Measurements from ENCODE around the gene ABL2.

Gene ABL2

GRCh38 chr1:179128520-179128919 is 101.0 kb downstream of the ABL2 start:
- no peak for DNase-seq

GRCh38 chr1:179127163-179127895 is 102.1 kb downstream of the ABL2 start:
- DNase-seq = peak; percentile 71

- DNase-seq = no peak
These were observed 103.0 kb downstream of the ABL2 start for GRCh38 chr1:179126338-179127060.

GRCh38 chr1:179124873-179125272 is 104.6 kb downstream of the ABL2 start:
- DNase-seq = peak; percentile 53

GRCh38 chr1:179121159-179121938 is 108.1 kb downstream of the ABL2 start:
- peak; percentile 63 for DNase-seq

GRCh38 chr1:179120736-179121135 is 108.7 kb downstream of the ABL2 start:
- DNase-seq = no peak

- DNase-seq = no peak
These were observed 110.0 kb downstream of the ABL2 start for GRCh38 chr1:179119513-179119912.

- DNase-seq = no peak
These were observed 114.3 kb downstream of the ABL2 start for GRCh38 chr1:179115181-179115580.

GRCh38 chr1:179108644-179109043 is 120.8 kb downstream of the ABL2 start:
- no peak for DNase-seq

- no peak for DNase-seq
These were observed 121.5 kb downstream of the ABL2 start for GRCh38 chr1:179107706-179108629.

GRCh38 chr1:179105393-179105792 is 124.1 kb downstream of the ABL2 start:
- DNase-seq = no peak

- no peak for DNase-seq
These were observed 124.7 kb downstream of the ABL2 start for GRCh38 chr1:179104611-179105250.

- no peak for DNase-seq
These were observed 125.5 kb downstream of the ABL2 start for GRCh38 chr1:179103999-179104398.

- no peak for DNase-seq
These were observed 127.9 kb downstream of the ABL2 start for GRCh38 chr1:179101566-179101965.

- DNase-seq = no peak
These were observed 129.6 kb downstream of the ABL2 start for GRCh38 chr1:179099891-179100290.

- DNase-seq = no peak
These were observed 133.6 kb downstream of the ABL2 start for GRCh38 chr1:179095924-179096323.

GRCh38 chr1:179095377-179095776 is 134.1 kb downstream of the ABL2 start:
- no peak for DNase-seq

GRCh38 chr1:179094818-179095217 is 134.7 kb downstream of the ABL2 start:
- DNase-seq = no peak

- DNase-seq = no peak
These were observed 136.5 kb downstream of the ABL2 start for GRCh38 chr1:179092896-179093461.

- DNase-seq = peak; percentile 20
These were observed 137.7 kb downstream of the ABL2 start for GRCh38 chr1:179091691-179092165.

GRCh38 chr1:179090923-179091322 is 138.6 kb downstream of the ABL2 start:
- no peak for DNase-seq
